Neural progenitor cell (in vitro differentiated cells): Measurements from ENCODE around the gene FOXN3. TPM values are rescaled to one million over a fixed set of nuclear protein-coding genes. Genes with fewer than 3 reads are reported as not detected.

Source experiments
- DNase-seq: peaks from one replicate; pipeline ENCODE4 v3.0.0-alpha.2; 2016; ENCODE audit warnings: low spot score
- H2AFZ ChIP-seq: fragments of 200-600 bp; sonication (generic); replicated peaks from 2 replicates; pipeline ENCODE4 v1.6.1; 2016; ENCODE audit warnings: antibody characterized with exemption
- H3F3A ChIP-seq: fragments of 200-600 bp; sonication (generic); 2 replicates; pipeline ENCODE4 v1.6.1; 2016; ENCODE audit warnings: antibody characterized with exemption, low read depth
- H3K27ac ChIP-seq: fragments of 200-600 bp; sonication (generic); 2 replicates; pipeline ENCODE4 v1.5.1; 2016; ENCODE audit warnings: mild to moderate bottlenecking
- H3K27me3 ChIP-seq: fragments of 200-600 bp; sonication (generic); 2 replicates; pipeline ENCODE4 v1.6.1; 2016; ENCODE audit warnings: mild to moderate bottlenecking, moderate library complexity
- H3K36me3 ChIP-seq: fragments of 200-600 bp; sonication (generic); 2 replicates; pipeline ENCODE4 v1.5.1; 2016
- H3K4me1 ChIP-seq: fragments of 200-600 bp; sonication (generic); 2 replicates; pipeline ENCODE4 v1.6.1; 2016; ENCODE audit warnings: mixed run types
- H3K4me2 ChIP-seq: fragments of 200-600 bp; sonication (generic); 2 replicates; pipeline ENCODE4 v1.6.1; 2016
- H3K4me3 ChIP-seq: fragments of 200-600 bp; sonication (generic); 2 replicates; pipeline ENCODE4 v1.5.1; 2016
- H3K79me2 ChIP-seq: fragments of 200-600 bp; sonication (generic); 2 replicates; pipeline ENCODE4 v1.6.1; 2016; ENCODE audit warnings: low read depth
- H3K9ac ChIP-seq: fragments of 200-600 bp; sonication (generic); 2 replicates; pipeline ENCODE4 v1.6.1; 2016
- H3K9me3 ChIP-seq: fragments of 200-600 bp; sonication (generic); 2 replicates; pipeline ENCODE4 v1.5.1; 2016; ENCODE audit warnings: low read depth
- H4K20me1 ChIP-seq: fragments of 200-600 bp; sonication (generic); 2 replicates; pipeline ENCODE4 v1.6.1; 2016; ENCODE audit warnings: low read depth
- H3K27ac Mint-ChIP-seq: 3 replicates; pipeline ENCODE4 v1.8.0; 2021; ENCODE audit warnings: mixed read lengths
- H3K27me3 Mint-ChIP-seq: 2 replicates; pipeline ENCODE4 v1.8.0; 2022; ENCODE audit warnings: low read depth, mild to moderate bottlenecking, inconsistent platforms, moderate library complexity, mixed read lengths; ENCODE audit not compliant: insufficient read depth
- H3K36me3 Mint-ChIP-seq: 3 replicates; pipeline ENCODE4 v1.8.0; 2021; ENCODE audit warnings: mixed read lengths
- H3K4me1 Mint-ChIP-seq: 3 replicates; pipeline ENCODE4 v1.8.0; 2021; ENCODE audit warnings: mixed read lengths
- H3K4me3 Mint-ChIP-seq: 3 replicates; pipeline ENCODE4 v1.8.0; 2021; ENCODE audit warnings: mild to moderate bottlenecking, moderate library complexity, mixed read lengths
- H3K9me3 Mint-ChIP-seq: 3 replicates; pipeline ENCODE4 v1.8.0; 2020; ENCODE audit warnings: mixed read lengths
- CTCF ChIP-seq: fragments of 200-600 bp; sonication (generic); IDR thresholded peaks from 2 replicates; pipeline ENCODE4 v1.5.1; 2017; ENCODE audit warnings: antibody characterized with exemption, mild to moderate bottlenecking
- EZH2 ChIP-seq: fragments of 200-600 bp; sonication (generic); IDR thresholded peaks from 2 replicates; pipeline ENCODE4 v1.6.1; 2017; ENCODE audit warnings: antibody characterized with exemption, mild to moderate bottlenecking, moderate library complexity
- EZH2phosphoT487 ChIP-seq: fragments of 200-600 bp; sonication (generic); IDR thresholded peaks from 2 replicates; pipeline ENCODE4 v1.6.1; 2017; ENCODE audit warnings: antibody characterized with exemption
- total RNA-seq: library from RNA; depleted of rRNA; stranded (reverse); fragments of >200 nt; gene quantifications from 2 replicates; pipeline ENCODE4 v1.2.3, GENCODE V29; 2015; ENCODE audit warnings: low replicate concordance

The FOXN3 gene
- total RNA-seq, 1 donor from 2014 or later = 39.5 TPM

GRCh38 chr14:89298056-89298834 lies 118.8 kb downstream of the FOXN3 start:
- no peaks in the 10 kb centered on the region for H3K9me3 ChIP-seq
- H2AFZ ChIP-seq = no peak overlapping the region
- H3K27ac Mint-ChIP-seq = no peak overlapping the region
- H3K27ac ChIP-seq = no peak overlapping the region
- H3K9me3 Mint-ChIP-seq = peaks cover 3% of the 10 kb centered on the region
- H3K36me3 Mint-ChIP-seq = peaks cover 7% of the 10 kb centered on the region
- TF ChIP-seq EZH2 (no peak), EZH2phosphoT487 (no peak), CTCF (no peak)
- no peak overlapping the region for H3K9ac ChIP-seq
- peaks cover 30% of the 10 kb centered on the region for H3K4me1 Mint-ChIP-seq
- H3K4me2 ChIP-seq = no peak overlapping the region
- no peak for DNase-seq
- no peaks in the 10 kb centered on the region for H3K27me3 ChIP-seq
- peaks cover 24% of the 10 kb centered on the region for H4K20me1 ChIP-seq
- H3K36me3 ChIP-seq = no peaks in the 10 kb centered on the region
- H3K4me1 ChIP-seq = peaks cover 16% of the 10 kb centered on the region
- H3K4me3 ChIP-seq = no peak overlapping the region
- H3K27me3 Mint-ChIP-seq = no peaks in the 10 kb centered on the region
- peaks cover 34% of the 10 kb centered on the region for H3K79me2 ChIP-seq
- no peak overlapping the region for H3K4me3 Mint-ChIP-seq
- peaks cover 12% of the 10 kb centered on the region for H3F3A ChIP-seq

GRCh38 chr14:89296281-89296745 lies 120.7 kb downstream of the FOXN3 start:
- peaks cover 33% of the 10 kb centered on the region for H3K4me1 Mint-ChIP-seq
- no peak overlapping the region for H3K4me2 ChIP-seq

GRCh38 chr14:89294872-89295271 lies 122.2 kb downstream of the FOXN3 start:
- H3F3A ChIP-seq = peaks cover 12% of the 10 kb centered on the region
- Mint-ChIP-seq H3K4me1 (peaks cover 33% of the 10 kb centered on the region), H3K36me3 (peaks cover 2% of the 10 kb centered on the region), H3K4me3 (no peak overlapping the region), H3K27me3 (no peaks in the 10 kb centered on the region), H3K9me3 (no peaks in the 10 kb centered on the region), H3K27ac (peak overlapping the region; percentile 5)
- no peak overlapping the region for H3K9ac ChIP-seq
- DNase-seq = no peak
- H3K27ac ChIP-seq = no peak overlapping the region
- TF ChIP-seq CTCF = no peak
- no peak for TF ChIP-seq EZH2
- no peak for TF ChIP-seq EZH2phosphoT487
- peaks cover 51% of the 10 kb centered on the region for H4K20me1 ChIP-seq
- no peaks in the 10 kb centered on the region for H3K27me3 ChIP-seq
- peaks cover 19% of the 10 kb centered on the region for H3K79me2 ChIP-seq
- H3K4me3 ChIP-seq = no peak overlapping the region
- no peak overlapping the region for H3K4me2 ChIP-seq
- no peak overlapping the region for H2AFZ ChIP-seq
- H3K4me1 ChIP-seq = peaks cover 27% of the 10 kb centered on the region
- H3K9me3 ChIP-seq = no peaks in the 10 kb centered on the region
- H3K36me3 ChIP-seq = no peaks in the 10 kb centered on the region

More at GRCh38 chr14:89296281-89296745, 120.7 kb downstream of the FOXN3 start:
- H3K27me3 Mint-ChIP-seq = no peaks in the 10 kb centered on the region
- no peak for TF ChIP-seq CTCF
- no peak overlapping the region for H3K27ac Mint-ChIP-seq
- H3K36me3 Mint-ChIP-seq = peaks cover 6% of the 10 kb centered on the region
- Histone ChIP-seq H3K4me3 (no peak overlapping the region), H3K9ac (no peak overlapping the region), H2AFZ (no peak overlapping the region), H3K79me2 (peaks cover 31% of the 10 kb centered on the region), H3K9me3 (no peaks in the 10 kb centered on the region), H3F3A (peaks cover 12% of the 10 kb centered on the region), H4K20me1 (peaks cover 42% of the 10 kb centered on the region), H3K4me1 (peaks cover 27% of the 10 kb centered on the region), H3K27ac (no peak overlapping the region), H3K36me3 (no peaks in the 10 kb centered on the region), H3K27me3 (no peaks in the 10 kb centered on the region)
- no peaks in the 10 kb centered on the region for H3K9me3 Mint-ChIP-seq
- no peak for DNase-seq
- H3K4me3 Mint-ChIP-seq = no peak overlapping the region
